Fibroblast of lung (primary cell): ENCODE measurements around the gene GH1. TPM values are rescaled to one million over a fixed set of nuclear protein-coding genes. Genes with fewer than 3 reads are reported as not detected.
"Not testable (repeated sequence)": the region's sequence is repeated elsewhere in the genome, so short reads cannot be mapped to it uniquely, and the experiment has no call there.

Experiments
- DNase-seq, 2 donors: peaks; one replicate each; pipeline versions ENCODE4 v3.0.0 to v3.0.0-alpha.2; 2010; ENCODE audit warnings: low read depth in 2 of 2
- H2AFZ ChIP-seq: 2 replicates; pipeline ENCODE4 v1.5.1; 2012; ENCODE audit warnings: low read length, control low read depth, inconsistent platforms
- H3K27ac ChIP-seq: 2 replicates; pipeline ENCODE4 v1.5.1; 2011; ENCODE audit warnings: low read length, control low read depth; ENCODE audit not compliant: insufficient read depth
- H3K27me3 ChIP-seq: 2 replicates; pipeline ENCODE4 v1.5.1; 2011; ENCODE audit warnings: mild to moderate bottlenecking, low read length; ENCODE audit not compliant: control insufficient read depth, insufficient read depth
- H3K36me3 ChIP-seq: 2 replicates; pipeline ENCODE4 v1.5.1; 2011; ENCODE audit warnings: low read length; ENCODE audit not compliant: control insufficient read depth, insufficient read depth
- H3K4me1 ChIP-seq: 2 replicates; pipeline ENCODE4 v1.5.1; 2011; ENCODE audit warnings: low read length; ENCODE audit not compliant: control insufficient read depth, insufficient read depth; ENCODE audit errors: extremely low read depth
- H3K4me2 ChIP-seq: 2 replicates; pipeline ENCODE4 v1.5.1; 2011; ENCODE audit warnings: low read length, control low read depth; ENCODE audit not compliant: insufficient read depth; ENCODE audit errors: extremely low read depth
- H3K4me3 ChIP-seq, 4 experiments: fragments of 200-600 bp in 1 of 4; sonication (generic) in 1 of 4; replicated peaks in 1 of 4; 2 replicates each; pipeline ENCODE4 v1.5.1; 2011 to 2016; ENCODE audit warnings: low read length in 4 of 4, low read depth in 3 of 4, mild to moderate bottlenecking in 3 of 4, control low read depth in 2 of 4, inconsistent platforms in 1 of 4, mixed read lengths in 1 of 4; ENCODE audit not compliant: insufficient read depth in 1 of 4; ENCODE audit errors: control extremely low read depth in 1 of 4
- H3K79me2 ChIP-seq: 2 replicates; pipeline ENCODE4 v1.5.1; 2012; ENCODE audit warnings: mild to moderate bottlenecking, low read length, inconsistent platforms; ENCODE audit not compliant: control insufficient read depth, insufficient read depth
- H3K9ac ChIP-seq: 2 replicates; pipeline ENCODE4 v1.5.1; 2011; ENCODE audit warnings: mild to moderate bottlenecking, low read length, control low read depth; ENCODE audit not compliant: insufficient read depth
- H3K9me3 ChIP-seq: 2 replicates; pipeline ENCODE4 v1.5.1; 2012; ENCODE audit warnings: low read depth, low read length; ENCODE audit not compliant: control insufficient read depth, insufficient read depth
- H4K20me1 ChIP-seq: 2 replicates; pipeline ENCODE4 v1.5.1; 2011; ENCODE audit warnings: low read length; ENCODE audit not compliant: control insufficient read depth, insufficient read depth; ENCODE audit errors: extremely low read depth
- EZH2 ChIP-seq: IDR thresholded peaks from 2 replicates; pipeline ENCODE4 v1.5.1; 2012; ENCODE audit warnings: low read length, control low read depth, mild to moderate bottlenecking; ENCODE audit errors: missing control alignments
- polyA plus RNA-seq, 2 donors: library from polyadenylated mRNA; depleted of rRNA in 1 of 2; stranded (reverse) in 1 of 2; unstranded in 1 of 2; fragments of >200 nt; gene quantifications; 2 replicates each; pipeline ENCODE4 v1.2.1, GENCODE V29; 2011 to 2012; ENCODE audit warnings: missing spikeins in 1 of 2
- total RNA-seq: library from RNA; depleted of rRNA; stranded (reverse); fragments of >200 nt; gene quantifications from 2 replicates; pipeline ENCODE4 v1.2.1, GENCODE V29; 2014
- TF ChIP-seq, protein P1 (sequence below), 2 donors: IDR thresholded peaks in 1 of 2; conservative IDR thresholded peaks in 1 of 2; 1 replicate in 1 of 2; 2 replicates in 1 of 2; pipeline ENCODE4 v1.5.1; 2011 to 2012; ENCODE audit warnings: low read length in 2 of 2, control low read depth in 1 of 2, inconsistent platforms in 1 of 2, low read depth in 1 of 2, mild to moderate bottlenecking in 1 of 2

The GH1 gene
- total and polyA plus RNA-seq, 2 donors (not counting 1 experiment from before 2014, with no cell fraction given), result not detected

DNA sequence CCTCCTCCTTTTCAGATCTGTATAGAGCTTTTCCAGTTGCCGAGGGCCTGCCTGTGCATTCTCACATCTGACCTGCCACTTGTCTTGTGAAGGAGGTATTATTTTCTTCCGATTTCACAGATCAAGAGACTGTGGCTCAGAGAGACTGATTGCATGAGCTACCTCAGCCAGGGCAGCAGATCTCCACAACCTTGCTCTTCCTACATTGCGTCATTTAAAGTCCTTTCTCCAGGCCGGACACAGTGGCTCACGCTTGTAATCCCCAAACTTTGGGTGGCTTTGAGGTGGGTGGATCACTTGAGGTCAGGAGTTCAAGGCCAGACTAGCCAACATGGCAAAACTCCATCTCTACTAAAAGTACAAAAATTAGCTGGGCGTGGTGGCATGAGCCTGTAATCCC lies 1.4 kb upstream of the GH1 start:
- H3K79me2 ChIP-seq, H3K4me3 ChIP-seq, H3K4me1 ChIP-seq, H4K20me1 ChIP-seq, H3K27me3 ChIP-seq, H3K27ac ChIP-seq, H3K36me3 ChIP-seq, H3K9ac ChIP-seq, DNase-seq, H2AFZ ChIP-seq, H3K4me2 ChIP-seq, H3K9me3 ChIP-seq: not testable (repeated sequence)

DNA sequence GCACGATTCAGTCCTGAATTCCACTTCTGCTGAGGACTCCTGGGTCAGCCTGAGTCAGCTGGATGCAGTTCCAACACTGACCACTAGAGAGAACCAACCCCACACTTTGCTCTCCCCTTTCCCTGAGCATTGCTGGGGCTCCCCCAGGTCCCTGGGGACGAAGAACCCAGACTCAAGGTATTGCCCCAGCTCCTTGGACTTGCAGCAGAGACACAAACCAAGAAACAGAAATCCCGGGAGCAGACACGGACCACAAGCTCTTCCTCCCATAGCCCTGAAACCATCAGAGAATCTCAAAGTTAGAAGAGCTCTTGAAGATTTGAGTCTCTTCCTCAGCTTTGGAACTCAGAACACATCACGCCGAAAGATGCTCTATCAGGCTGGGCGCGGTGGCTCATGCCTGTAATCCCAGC lies 678 bp upstream of the GH1 start:
- Histone ChIP-seq H3K4me1 (no peaks in the 10 kb centered on the region), H2AFZ (no peak overlapping the region), H3K9me3 (no peaks in the 10 kb centered on the region), H4K20me1 (no peaks in the 10 kb centered on the region), H3K27ac (no peak overlapping the region), H3K9ac (no peak overlapping the region), H3K4me2 (no peak overlapping the region), H3K4me3 (no peak overlapping the region), H3K79me2 (no peaks in the 10 kb centered on the region), H3K36me3 (no peaks in the 10 kb centered on the region), H3K27me3 (peaks cover 6% of the 10 kb centered on the region)
- no peak for TF ChIP-seq EZH2
- TF ChIP-seq, protein P1, sequence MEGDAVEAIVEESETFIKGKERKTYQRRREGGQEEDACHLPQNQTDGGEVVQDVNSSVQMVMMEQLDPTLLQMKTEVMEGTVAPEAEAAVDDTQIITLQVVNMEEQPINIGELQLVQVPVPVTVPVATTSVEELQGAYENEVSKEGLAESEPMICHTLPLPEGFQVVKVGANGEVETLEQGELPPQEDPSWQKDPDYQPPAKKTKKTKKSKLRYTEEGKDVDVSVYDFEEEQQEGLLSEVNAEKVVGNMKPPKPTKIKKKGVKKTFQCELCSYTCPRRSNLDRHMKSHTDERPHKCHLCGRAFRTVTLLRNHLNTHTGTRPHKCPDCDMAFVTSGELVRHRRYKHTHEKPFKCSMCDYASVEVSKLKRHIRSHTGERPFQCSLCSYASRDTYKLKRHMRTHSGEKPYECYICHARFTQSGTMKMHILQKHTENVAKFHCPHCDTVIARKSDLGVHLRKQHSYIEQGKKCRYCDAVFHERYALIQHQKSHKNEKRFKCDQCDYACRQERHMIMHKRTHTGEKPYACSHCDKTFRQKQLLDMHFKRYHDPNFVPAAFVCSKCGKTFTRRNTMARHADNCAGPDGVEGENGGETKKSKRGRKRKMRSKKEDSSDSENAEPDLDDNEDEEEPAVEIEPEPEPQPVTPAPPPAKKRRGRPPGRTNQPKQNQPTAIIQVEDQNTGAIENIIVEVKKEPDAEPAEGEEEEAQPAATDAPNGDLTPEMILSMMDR (conservative IDR thresholded peaks at IDR 0.05 in 1 of 2, IDR thresholded peaks at IDR 0.05 in 1 of 2; ENCODE audit: low read depth in 1 of 2, low read length in 2 of 2), result peak; percentile 97
- peak; percentile 29 to 49 for DNase-seq

DNA sequence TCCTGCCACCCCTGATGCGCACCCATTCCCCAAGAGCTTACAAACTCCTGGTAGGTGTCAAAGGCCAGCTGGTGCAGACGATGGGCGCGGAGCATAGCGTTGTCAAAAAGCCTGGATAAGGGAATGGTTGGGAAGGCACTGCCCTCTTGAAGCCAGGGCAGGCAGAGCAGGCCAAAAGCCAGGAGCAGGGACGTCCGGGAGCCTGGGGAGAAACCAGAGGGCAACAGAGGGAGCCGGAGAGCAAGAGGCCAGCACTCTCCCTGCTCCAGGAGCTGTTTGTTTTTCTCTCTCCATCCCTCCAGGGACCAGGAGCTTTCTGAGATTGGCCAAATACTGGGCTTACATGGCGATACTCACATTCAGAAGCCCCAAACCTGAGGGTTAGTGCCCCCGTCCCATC lies 334 bp downstream of the GH1 start:
- no peaks in the 10 kb centered on the region for H3K36me3 ChIP-seq
- no peak overlapping the region for H2AFZ ChIP-seq
- H3K9ac ChIP-seq, result no peak overlapping the region
- peaks cover 6% of the 10 kb centered on the region for H3K27me3 ChIP-seq
- H3K4me1 ChIP-seq, result no peaks in the 10 kb centered on the region
- no peaks in the 10 kb centered on the region for H3K79me2 ChIP-seq
- H3K4me3 ChIP-seq, result no peak overlapping the region
- H3K27ac ChIP-seq, result no peak overlapping the region
- no peak for DNase-seq
- H3K4me2 ChIP-seq, result no peak overlapping the region
- no peaks in the 10 kb centered on the region for H4K20me1 ChIP-seq
- H3K9me3 ChIP-seq, result no peaks in the 10 kb centered on the region
- no peak for TF ChIP-seq EZH2
- TF ChIP-seq, protein P1 (conservative IDR thresholded peaks at IDR 0.05 in 1 of 2, IDR thresholded peaks at IDR 0.05 in 1 of 2; ENCODE audit: low read depth in 1 of 2, low read length in 2 of 2), result no peak
